Ectodermal cell (in vitro differentiated cells): Measurements from ENCODE around the gene RNF224.
A peak's percentile ranks its signal among the peaks of the same experiment; 100 is the strongest.

Source experiments
- H3K27ac ChIP-seq: 2 replicates; pipeline ENCODE4 v1.7.0; 2013; ENCODE audit warnings: mild to moderate bottlenecking, low read depth, low read length; ENCODE audit not compliant: insufficient read depth, poor library complexity, severe bottlenecking
- H3K27me3 ChIP-seq: 2 replicates; pipeline ENCODE4 v1.7.0; 2013; ENCODE audit warnings: mild to moderate bottlenecking, low read length; ENCODE audit not compliant: insufficient read depth, control insufficient read depth, poor library complexity, severe bottlenecking
- H3K36me3 ChIP-seq: one replicate; pipeline ENCODE4 v1.7.0; 2013; ENCODE audit warnings: low read length; ENCODE audit not compliant: control insufficient read depth, insufficient read depth
- H3K4me1 ChIP-seq: one replicate; pipeline ENCODE4 v1.7.0; 2013; ENCODE audit warnings: low read length; ENCODE audit not compliant: control insufficient read depth, insufficient read depth
- H3K4me3 ChIP-seq: 2 replicates; pipeline ENCODE4 v1.7.0; 2013; ENCODE audit warnings: low read depth, low read length, control low read depth; ENCODE audit not compliant: insufficient read depth
- H3K9me3 ChIP-seq: 2 replicates; pipeline ENCODE4 v1.7.0; 2013; ENCODE audit warnings: mild to moderate bottlenecking, low read length, moderate library complexity; ENCODE audit not compliant: control insufficient read depth
- WGBS, 2 experiments: methylation state at CpG; one replicate each; pipeline ENCODE4 v1.1.7; 2013; ENCODE audit warnings: missing lambda C conversion rate in 2 of 2; 5-methylcytosine and 5-hydroxymethylcytosine counted together

RNF224 gene

DNA sequence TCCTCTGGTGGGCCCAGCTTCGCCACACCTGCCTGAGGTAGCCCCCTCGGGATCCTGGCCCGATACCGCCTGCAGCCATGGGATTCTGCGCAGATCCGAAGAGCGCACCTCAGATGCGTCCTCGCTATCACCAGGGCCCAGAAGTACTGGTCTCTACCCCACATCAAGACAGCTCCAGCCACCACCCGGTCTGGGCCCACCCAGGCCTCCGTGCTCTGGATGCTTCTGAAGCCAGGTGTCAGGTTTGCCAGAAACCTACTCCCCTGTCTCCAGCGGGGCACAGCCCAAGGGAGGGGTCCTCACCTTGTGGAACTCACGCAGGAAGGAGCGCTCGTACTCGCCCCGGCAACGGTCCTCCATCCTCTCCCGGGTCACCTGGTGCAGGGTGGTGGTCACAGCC, 41.4 kb upstream of the RNF224 start:
- WGBS, 2 experiments, result 96 to 98% methylated on average over 19 of the region's 19 CpGs
- H3K4me3 ChIP-seq, result no peak overlapping the region
- H3K36me3 ChIP-seq, result peaks cover 3% of the 10 kb centered on the region
- H3K27me3 ChIP-seq, result no peaks in the 10 kb centered on the region
- H3K9me3 ChIP-seq, result no peaks in the 10 kb centered on the region
- H3K27ac ChIP-seq, result no peak overlapping the region
- H3K4me1 ChIP-seq, result peaks cover 10% of the 10 kb centered on the region

GRCh38 chr9:137186385-137186784, 40.9 kb upstream of the RNF224 start:
- peaks cover 10% of the 10 kb centered on the region for H3K4me1 ChIP-seq
- no peaks in the 10 kb centered on the region for H3K36me3 ChIP-seq
- 94% methylated on average over 6 of the region's 6 CpGs for WGBS, 2 experiments
- H3K27ac ChIP-seq, result no peak overlapping the region
- H3K27me3 ChIP-seq, result no peaks in the 10 kb centered on the region
- no peak overlapping the region for H3K4me3 ChIP-seq
- no peaks in the 10 kb centered on the region for H3K9me3 ChIP-seq

- Histone ChIP-seq H3K36me3 (no peaks in the 10 kb centered on the region), H3K4me3 (peak overlapping the region; percentile 89), H3K4me1 (peaks cover 10% of the 10 kb centered on the region), H3K9me3 (no peaks in the 10 kb centered on the region), H3K27ac (no peak overlapping the region), H3K27me3 (no peaks in the 10 kb centered on the region)
- 94 to 95% methylated on average over 15 of the region's 15 CpGs for WGBS, 2 experiments
These were observed 39.9 kb upstream of the RNF224 start for GRCh38 chr9:137187386-137187785.

DNA sequence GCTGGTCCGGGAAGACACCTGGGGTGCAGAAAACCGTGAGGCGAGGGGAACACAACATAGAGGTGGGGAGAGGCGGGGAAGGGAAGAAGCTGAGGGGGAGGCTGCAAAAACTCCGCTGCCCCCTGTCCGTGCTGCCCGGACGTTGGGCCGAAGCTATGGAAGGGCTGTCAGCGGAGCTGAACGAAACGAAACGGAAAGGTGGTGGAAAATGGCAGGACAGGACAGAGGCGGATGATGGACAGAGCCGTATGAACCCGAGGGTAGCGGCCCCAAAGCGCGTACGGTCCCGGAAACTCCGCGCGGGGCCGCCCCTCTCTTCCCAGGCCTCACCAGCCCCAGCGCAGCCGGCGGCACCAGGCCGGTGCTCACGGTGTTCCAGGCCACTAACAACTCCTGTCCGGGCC, 39.2 kb upstream of the RNF224 start:
- WGBS, 2 experiments, result 1% methylated on average over 31 of the region's 31 CpGs
- H3K27ac ChIP-seq, result no peak overlapping the region
- H3K4me3 ChIP-seq, result peak overlapping the region; percentile 89
- peaks cover 10% of the 10 kb centered on the region for H3K4me1 ChIP-seq
- no peaks in the 10 kb centered on the region for H3K27me3 ChIP-seq
- H3K36me3 ChIP-seq, result no peaks in the 10 kb centered on the region
- no peaks in the 10 kb centered on the region for H3K9me3 ChIP-seq

- H3K4me1 ChIP-seq, result peaks cover 10% of the 10 kb centered on the region
- H3K36me3 ChIP-seq, result no peaks in the 10 kb centered on the region
- H3K27me3 ChIP-seq, result no peaks in the 10 kb centered on the region
- WGBS, 2 experiments, result 1% methylated on average over 98 of the region's 98 CpGs
- no peaks in the 10 kb centered on the region for H3K9me3 ChIP-seq
- H3K27ac ChIP-seq, result peak within 1 kb of the TSS; percentile 2
- H3K4me3 ChIP-seq, result peak within 1 kb of the TSS; percentile 89
These were observed 38.6 kb upstream of the RNF224 start, which contains the start of the genes ANAPC2 and SSNA1 for GRCh38 chr9:137188490-137189296. TSS of gene ANAPC2 (minus strand) at chr9:137188560. CDS start at chr9:137188532, 28 bp downstream. TSS of gene SSNA1 (plus strand) at chr9:137188676. CDS start at chr9:137188727, 51 bp downstream.

DNA sequence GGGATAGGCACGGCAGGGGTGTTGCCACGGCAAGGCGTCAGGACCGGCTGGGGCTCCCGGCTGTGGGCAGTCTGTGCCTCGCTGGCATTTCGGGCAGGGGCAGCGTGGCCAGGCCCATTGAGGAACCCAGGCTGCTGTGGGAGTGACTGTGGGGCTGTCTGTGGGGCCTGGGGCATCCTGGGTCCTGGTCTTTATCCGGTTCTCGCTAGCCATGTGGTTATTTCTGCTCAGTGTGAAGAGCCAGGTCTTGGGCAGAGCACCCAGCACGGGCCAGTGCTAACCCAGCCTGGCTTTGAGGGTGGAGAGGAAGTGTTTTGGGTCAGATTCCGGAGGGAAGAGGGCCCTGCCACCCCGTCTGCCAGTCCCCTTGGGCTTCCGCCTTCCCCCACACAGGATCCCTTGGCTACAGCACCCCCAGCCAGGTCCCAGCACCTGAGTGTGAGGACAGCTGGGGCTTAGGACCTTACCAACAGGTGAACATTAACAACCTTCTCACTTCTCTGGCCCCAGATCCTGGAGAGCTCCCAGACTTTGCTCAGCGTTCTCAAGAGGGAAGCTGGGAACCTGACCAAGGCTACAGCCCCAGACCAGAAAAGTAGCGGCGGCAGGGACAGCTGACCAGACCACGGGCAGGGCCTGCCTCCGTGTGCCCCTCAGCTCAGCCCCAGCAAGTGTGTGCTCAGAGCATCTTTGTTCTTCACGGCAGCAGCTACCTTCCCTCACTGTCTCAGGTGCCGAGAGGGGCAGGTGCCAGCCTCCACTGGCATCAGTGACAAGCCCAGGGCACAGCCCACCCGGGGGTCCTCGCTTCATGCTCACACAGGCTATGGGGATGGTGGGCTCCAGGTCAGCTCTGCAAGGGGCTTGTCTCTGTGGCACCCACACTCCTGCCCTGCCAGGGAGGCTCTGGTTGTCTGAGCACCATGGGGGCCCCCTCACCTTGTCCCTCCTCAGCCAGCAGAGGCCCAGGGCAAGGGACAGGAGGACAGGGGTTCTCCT, 37.7 kb upstream of the RNF224 start:
- H3K27ac ChIP-seq, result no peak overlapping the region
- H3K4me3 ChIP-seq, result peak overlapping the region; percentile 89
- WGBS, 2 experiments, result 54% methylated on average over 23 of the region's 23 CpGs
- no peaks in the 10 kb centered on the region for H3K27me3 ChIP-seq
- H3K36me3 ChIP-seq, result no peaks in the 10 kb centered on the region
- no peaks in the 10 kb centered on the region for H3K9me3 ChIP-seq
- peaks cover 13% of the 10 kb centered on the region for H3K4me1 ChIP-seq

GRCh38 chr9:137190315-137190856, 36.9 kb upstream of the RNF224 start:
- Histone ChIP-seq H3K27ac (no peak overlapping the region), H3K27me3 (no peaks in the 10 kb centered on the region), H3K36me3 (no peaks in the 10 kb centered on the region), H3K4me3 (no peak overlapping the region), H3K4me1 (peaks cover 18% of the 10 kb centered on the region), H3K9me3 (no peaks in the 10 kb centered on the region)
- 89 to 91% methylated on average over 9 of the region's 9 CpGs for WGBS, 2 experiments

GRCh38 chr9:137191245-137191644, 36.1 kb upstream of the RNF224 start:
- H3K36me3 ChIP-seq, result no peaks in the 10 kb centered on the region
- 89 to 90% methylated on average over 3 of the region's 3 CpGs for WGBS, 2 experiments
- no peaks in the 10 kb centered on the region for H3K27me3 ChIP-seq
- no peak overlapping the region for H3K27ac ChIP-seq
- no peaks in the 10 kb centered on the region for H3K9me3 ChIP-seq
- no peak overlapping the region for H3K4me3 ChIP-seq
- peaks cover 18% of the 10 kb centered on the region for H3K4me1 ChIP-seq

GRCh38 chr9:137191691-137192447, 35.4 kb upstream of the RNF224 start:
- H3K4me3 ChIP-seq, result no peak overlapping the region
- no peaks in the 10 kb centered on the region for H3K27me3 ChIP-seq
- H3K27ac ChIP-seq, result no peak overlapping the region
- H3K36me3 ChIP-seq, result no peaks in the 10 kb centered on the region
- H3K9me3 ChIP-seq, result no peaks in the 10 kb centered on the region
- WGBS, 2 experiments, result 94% methylated on average over 22 of the region's 22 CpGs
- H3K4me1 ChIP-seq, result peaks cover 18% of the 10 kb centered on the region
